HL-60 (cell line): ENCODE measurements around the gene MDGA2.

ENCODE experiments used
- GABPA ChIP-seq: IDR thresholded peaks from 2 replicates; pipeline ENCODE4 v1.6.1; 2012; ENCODE audit warnings: low read depth
- POLR2AphosphoS5 ChIP-seq: IDR thresholded peaks from 2 replicates; pipeline ENCODE4 v1.6.1; 2012; ENCODE audit warnings: low read depth
- SPI1 ChIP-seq: IDR thresholded peaks from 2 replicates; pipeline ENCODE4 v1.6.1; 2012; ENCODE audit warnings: low read depth, mild to moderate bottlenecking, borderline replicate concordance
- TF ChIP-seq, protein P1 (sequence below): IDR thresholded peaks from one replicate; pipeline ENCODE4 v1.5.1; 2011; ENCODE audit warnings: low read length, control low read depth, inconsistent platforms; ENCODE audit not compliant: insufficient read depth
- TF ChIP-seq, protein P2 (sequence below): IDR thresholded peaks from 2 replicates; pipeline ENCODE4 v1.6.1; 2012; ENCODE audit warnings: low read depth; ENCODE audit not compliant: insufficient replicate concordance

- TF ChIP-seq, protein P1, sequence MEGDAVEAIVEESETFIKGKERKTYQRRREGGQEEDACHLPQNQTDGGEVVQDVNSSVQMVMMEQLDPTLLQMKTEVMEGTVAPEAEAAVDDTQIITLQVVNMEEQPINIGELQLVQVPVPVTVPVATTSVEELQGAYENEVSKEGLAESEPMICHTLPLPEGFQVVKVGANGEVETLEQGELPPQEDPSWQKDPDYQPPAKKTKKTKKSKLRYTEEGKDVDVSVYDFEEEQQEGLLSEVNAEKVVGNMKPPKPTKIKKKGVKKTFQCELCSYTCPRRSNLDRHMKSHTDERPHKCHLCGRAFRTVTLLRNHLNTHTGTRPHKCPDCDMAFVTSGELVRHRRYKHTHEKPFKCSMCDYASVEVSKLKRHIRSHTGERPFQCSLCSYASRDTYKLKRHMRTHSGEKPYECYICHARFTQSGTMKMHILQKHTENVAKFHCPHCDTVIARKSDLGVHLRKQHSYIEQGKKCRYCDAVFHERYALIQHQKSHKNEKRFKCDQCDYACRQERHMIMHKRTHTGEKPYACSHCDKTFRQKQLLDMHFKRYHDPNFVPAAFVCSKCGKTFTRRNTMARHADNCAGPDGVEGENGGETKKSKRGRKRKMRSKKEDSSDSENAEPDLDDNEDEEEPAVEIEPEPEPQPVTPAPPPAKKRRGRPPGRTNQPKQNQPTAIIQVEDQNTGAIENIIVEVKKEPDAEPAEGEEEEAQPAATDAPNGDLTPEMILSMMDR, result no peak
- TF ChIP-seq SPI1 (no peak), GABPA (no peak), POLR2AphosphoS5 (no peak)
- TF ChIP-seq, protein P2, sequence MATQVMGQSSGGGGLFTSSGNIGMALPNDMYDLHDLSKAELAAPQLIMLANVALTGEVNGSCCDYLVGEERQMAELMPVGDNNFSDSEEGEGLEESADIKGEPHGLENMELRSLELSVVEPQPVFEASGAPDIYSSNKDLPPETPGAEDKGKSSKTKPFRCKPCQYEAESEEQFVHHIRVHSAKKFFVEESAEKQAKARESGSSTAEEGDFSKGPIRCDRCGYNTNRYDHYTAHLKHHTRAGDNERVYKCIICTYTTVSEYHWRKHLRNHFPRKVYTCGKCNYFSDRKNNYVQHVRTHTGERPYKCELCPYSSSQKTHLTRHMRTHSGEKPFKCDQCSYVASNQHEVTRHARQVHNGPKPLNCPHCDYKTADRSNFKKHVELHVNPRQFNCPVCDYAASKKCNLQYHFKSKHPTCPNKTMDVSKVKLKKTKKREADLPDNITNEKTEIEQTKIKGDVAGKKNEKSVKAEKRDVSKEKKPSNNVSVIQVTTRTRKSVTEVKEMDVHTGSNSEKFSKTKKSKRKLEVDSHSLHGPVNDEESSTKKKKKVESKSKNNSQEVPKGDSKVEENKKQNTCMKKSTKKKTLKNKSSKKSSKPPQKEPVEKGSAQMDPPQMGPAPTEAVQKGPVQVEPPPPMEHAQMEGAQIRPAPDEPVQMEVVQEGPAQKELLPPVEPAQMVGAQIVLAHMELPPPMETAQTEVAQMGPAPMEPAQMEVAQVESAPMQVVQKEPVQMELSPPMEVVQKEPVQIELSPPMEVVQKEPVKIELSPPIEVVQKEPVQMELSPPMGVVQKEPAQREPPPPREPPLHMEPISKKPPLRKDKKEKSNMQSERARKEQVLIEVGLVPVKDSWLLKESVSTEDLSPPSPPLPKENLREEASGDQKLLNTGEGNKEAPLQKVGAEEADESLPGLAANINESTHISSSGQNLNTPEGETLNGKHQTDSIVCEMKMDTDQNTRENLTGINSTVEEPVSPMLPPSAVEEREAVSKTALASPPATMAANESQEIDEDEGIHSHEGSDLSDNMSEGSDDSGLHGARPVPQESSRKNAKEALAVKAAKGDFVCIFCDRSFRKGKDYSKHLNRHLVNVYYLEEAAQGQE, result no peak
Observed at GRCh38 chr14:46840944-46841720, 834.3 kb downstream of the MDGA2 start.
